ENCODE data around the gene TEX29.

The TEX29 gene

DNA sequence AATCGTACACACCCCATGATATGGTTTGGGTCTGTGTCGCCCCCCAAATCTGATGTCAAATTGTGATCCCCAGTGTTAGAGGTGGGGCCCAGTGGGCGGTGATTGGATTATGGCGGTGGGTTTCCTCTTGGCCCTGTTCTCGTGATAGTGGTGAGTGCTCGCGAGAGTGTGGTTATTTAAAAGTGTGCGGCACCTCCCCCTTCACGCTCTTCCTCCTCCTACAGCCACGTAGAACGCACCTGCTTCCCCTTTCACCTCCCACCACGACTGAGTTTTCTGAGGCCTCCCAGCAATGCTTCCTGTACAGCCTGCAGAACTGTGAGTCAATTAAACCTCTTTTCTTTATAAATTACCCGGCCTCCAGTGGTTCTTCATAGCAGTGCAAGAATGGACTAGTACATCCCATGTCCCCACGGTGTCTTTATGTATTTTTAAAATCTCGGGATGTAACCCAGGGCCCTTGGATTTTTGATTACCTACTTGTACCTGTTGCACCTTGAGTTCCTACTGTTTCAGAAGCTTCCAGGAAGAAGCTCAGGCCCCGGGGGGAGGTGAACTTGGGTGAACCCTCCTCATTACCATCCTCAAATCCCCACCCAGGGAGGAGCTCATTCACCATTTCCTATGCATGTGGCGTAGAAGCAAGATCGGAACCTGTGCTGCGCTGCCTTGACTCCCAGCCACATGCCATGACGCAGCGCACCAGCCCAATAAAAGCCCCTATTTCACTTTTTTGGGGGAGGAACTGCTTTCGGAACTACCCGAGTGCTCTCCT is 52.4 kb downstream of the TEX29 start:
- DNase-seq = no peak

DNA sequence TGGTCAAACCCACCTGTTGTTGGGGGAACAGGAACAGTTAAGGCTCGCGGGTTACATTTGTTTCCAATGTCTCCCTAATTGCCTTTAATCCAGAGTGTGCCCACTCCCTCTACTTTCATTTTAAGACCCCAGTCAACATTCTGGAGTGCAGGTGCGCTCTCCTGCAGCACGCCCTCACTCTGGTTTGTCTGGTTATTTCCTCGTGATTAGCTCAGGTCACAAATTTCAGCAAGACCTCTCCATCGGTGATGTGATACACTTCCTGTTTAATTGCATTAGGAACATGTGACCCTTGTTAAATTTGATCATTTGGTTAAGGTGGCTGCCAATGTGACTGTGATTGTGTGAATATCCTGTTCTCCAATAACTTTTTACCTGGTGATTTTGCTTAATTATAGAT is 53.0 kb downstream of the TEX29 start:
- DNase-seq = no peak

DNA sequence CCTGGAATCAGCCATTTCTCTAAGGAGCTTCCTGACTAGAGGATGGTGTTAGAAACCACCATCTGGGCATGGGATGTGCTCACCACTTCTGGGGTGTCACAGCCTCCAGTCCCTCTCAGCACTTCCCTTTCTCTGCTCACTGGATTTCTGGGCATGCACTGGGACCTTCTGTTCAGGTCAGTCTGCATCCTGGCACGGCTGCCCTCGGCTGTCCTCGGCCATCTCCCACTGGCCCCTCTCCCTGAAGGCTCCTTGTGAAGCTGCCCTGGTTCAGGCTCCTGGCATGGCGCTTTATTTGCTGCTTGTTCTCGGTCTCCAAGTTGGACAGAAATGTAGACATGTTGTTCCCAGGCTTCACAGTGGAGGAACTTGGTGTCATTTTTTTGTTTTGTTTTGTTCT is 60.0 kb downstream of the TEX29 start:
- no peak for DNase-seq

DNA sequence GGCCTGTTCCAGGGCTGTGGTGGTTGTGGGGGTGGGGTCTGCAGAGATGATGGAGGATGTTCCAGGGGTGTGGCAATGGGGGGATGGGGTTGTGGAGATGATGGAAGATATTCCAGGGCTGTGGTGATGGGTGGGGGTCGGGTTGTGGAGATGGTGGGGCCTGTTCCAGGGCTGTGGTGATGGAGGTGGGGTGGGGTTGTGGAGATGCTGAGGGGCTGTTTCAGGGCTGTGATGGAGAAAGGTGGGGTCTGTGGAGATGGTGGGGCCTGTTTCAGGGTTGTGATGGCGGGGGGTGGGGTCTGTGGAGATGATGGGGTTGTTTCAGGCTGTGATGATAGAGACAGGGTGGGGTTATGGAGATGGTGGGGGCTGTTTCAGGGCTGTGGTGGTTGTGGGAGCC is 62.0 kb downstream of the TEX29 start:
- no peak for DNase-seq

DNA sequence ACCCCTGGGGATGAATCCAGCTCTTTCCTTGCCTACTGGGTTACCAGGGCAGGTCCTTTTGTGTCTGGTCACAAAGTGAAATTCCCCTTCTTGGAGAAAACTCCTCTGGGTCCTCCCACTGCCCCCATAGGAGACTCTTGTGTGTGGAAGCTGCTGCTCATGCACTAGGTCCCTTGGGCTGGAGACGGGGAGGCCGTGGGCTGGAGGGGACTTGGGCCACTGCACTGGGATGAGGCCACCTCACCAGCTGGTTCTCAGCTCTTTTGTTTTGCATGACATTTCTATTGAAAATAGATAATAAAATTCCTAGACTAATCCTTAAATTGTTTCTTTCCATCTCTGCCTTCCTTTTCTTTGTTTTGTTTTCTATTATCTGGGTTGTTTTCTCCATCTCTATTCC is 62.4 kb downstream of the TEX29 start:
- no peak for DNase-seq

DNA sequence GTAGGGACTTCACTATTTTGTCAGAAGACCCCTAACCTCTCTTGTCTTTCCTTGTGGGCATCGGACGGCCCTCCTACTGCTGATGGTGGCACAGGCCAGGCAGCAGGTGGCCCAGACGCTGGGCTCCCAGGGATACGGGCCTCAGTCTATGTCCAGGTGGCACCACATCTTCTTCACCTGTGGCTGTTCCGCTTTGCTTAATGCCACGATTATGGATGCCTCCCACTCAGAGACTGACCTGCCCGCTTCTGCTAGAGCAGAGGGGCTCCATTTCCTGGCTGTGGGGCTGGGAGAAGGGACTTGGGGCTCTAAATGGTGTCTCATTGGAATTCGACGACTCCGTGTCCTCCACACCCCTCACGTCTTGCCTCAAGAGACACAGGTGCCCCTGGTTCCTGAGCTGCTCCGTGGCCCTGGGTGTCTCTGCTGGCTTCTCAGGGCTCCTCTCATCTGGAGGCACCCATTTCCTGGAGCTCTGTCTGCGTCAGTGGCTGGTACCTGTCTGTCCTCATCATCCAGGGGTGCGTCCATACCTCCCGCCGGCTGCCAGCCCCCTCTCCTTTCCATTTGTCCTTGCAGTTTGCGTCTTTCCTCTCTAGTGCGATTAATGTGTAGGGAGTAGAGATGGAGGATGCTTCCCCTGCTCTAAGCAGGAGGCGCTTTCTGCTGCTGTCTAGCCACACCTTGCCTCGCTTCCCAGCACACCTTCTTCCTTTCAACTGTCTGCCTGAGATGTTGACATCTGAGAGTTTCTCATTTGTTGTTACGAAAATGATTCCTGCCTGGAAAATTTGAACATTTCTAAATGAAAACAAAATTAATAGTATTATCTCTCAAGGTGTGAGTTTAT is 63.4 kb downstream of the TEX29 start:
- DNase-seq = no peak

DNA sequence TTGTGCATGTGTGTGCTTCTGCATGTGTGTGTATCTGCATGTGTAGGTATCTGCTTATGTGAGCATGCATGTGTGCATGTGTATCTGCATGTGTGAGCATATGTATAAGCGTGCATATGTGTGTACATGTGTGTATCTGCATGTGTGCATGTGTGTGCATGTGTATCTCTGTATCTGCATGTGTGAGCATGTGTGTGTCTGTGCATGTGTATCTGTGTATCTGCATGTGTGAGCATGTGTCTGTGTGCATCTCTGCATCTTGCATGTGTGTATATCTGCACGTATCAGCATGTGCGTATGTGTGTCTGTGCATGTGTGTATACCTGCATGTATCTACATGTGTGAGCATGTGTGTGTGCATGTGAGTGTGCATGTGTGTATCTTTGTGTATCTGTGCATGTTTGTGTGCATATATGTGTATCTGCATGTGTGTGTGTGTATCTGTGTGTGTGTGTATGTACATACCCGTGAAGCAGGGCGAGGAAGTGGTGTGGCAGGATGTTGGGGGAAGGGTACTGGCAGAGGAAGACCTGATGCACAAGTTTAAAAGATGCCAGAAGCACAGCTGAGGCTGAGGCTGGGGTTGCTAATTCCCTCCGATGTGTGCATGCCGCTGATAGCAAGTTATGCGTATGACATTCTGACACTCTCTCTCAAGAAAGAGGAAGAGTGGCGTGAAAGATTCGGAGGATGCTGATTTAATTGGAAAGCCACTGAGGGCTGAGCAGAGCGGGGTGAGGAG is 64.2 kb downstream of the TEX29 start:
- peak in 1 of 2 donors; percentile 8 for DNase-seq

DNA sequence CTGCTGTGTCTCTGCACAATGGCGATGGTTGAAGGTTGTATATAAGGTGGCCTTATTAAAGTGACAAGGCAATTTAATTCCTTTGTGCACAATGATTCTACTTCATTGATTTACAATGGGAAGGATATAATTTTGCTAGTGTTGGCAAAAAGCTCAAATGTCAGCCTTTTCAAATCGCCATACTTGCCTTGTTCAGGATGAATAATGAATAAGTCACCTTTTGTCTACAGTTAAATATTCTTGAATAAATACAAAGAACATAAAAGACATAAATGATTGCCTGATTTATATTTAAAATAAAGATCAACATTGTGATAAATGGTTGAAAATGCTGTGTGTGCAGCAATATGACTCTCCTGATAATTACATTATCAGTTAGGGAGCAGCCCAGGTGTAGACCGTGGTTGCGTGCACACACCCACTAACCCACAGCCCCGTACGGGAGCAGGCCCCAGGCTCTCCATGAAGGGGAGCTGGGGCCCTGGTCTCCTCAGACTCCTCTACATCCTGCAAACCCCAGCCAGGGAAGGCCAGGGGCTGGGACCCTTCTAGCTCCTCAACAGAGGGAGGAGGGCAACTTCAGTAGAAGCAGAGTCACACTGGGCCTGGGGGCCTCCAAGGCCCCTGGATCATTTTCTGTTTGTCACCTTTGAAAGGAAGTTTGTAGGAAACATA is 64.9 kb downstream of the TEX29 start:
- DNase-seq = no peak

DNA sequence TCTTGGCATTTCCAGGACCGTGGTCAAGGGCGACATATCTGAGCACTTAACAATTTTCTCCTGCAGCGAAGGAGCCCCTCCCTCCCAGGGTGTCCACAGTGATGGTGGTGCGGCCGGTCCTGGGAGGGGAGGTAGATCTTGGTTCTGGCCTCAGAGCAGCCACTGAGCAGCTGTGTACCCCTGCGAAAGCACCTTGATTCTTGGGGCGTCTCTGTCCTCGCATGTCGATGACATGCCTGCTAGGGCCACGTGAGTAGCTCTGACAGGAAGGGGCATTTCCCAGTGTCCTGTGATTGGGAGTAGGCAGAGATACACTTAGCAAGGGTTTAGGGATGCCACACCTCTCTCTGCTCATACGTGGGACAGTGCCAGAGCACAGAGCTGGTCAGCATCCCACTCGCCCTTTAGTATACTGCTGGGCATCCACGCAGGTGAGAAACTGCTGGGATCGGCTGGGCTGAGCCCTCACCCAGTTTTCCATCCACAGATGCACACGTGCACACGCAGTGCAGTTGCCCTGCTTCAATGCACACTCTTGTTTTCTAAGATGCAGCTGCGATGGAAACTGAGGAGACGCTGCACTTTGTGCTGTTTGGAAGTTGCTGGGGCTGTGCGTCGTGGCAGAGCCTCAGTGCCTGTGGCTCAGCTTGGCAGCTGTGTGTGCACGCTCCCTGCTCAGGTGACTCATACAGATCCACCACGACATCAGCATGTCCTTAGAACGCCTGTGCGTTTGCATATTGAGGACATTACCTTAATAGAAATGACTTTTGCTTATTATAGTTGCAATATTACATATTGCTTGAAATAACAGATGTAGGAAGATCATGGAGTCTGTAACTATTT is 66.8 kb downstream of the TEX29 start:
- DNase-seq = no peak

DNA sequence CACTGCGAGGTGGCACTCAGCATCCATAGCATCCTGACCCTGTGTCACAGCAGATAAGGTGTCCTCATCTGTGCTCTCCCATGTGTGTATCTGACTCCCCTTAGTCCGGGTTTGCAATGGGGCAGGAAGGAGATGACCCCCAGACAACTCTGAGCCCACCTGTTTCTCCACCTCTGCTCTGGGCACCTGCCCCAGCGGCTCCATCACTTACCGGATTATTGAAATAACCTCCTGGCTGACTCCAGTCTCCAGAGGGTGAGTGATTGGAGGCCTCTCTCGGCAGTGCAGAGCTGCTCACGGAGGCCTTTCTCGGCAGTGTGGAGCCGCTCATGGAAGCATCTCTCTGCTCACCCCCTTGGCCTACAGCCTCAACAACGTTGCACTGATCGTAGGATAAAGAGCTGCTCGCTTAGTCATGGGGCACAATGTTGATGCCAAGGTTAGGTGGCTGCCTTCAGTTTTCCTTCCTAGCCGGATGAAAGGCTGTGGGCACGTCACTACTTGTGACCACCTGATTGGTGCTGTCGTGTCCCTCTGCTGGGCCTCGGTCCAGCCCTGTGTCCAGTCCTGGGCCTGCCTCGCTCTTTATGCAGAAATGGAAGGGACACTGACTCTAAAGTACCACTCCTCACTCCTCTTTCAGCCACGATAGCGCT is 67.6 kb downstream of the TEX29 start:
- DNase-seq = no peak

DNA sequence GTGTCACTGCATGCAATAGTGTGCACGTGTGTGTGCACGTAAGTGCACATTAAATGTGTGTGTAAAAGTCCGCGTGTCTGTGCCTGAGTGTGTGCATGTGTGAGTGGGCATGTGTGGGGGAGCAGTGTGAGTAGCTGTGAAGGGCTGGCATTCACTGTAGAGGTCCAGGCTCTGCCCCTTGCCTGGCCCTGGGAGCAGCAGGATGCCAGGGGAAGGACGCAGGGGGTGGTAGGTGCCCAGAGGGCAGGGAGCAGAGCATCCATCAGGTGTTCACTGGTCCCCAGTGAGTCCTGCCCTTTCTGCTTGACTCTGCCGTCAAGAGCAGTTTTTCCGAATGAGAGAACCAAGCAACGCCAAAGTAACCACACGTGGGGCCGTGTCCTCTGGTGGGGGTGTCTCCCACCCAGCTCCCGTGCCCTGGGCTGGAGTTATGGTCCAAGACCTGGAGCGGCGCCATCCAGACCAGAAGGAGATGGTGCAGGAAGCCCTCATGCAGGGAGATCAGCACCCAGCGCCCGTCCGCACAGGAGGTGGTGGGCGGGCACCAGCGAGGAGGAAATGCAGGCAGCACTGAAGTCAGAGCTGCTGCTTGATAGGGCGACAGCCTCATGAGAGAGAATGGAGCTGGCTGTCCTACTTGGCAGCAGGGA is 68.5 kb downstream of the TEX29 start:
- DNase-seq = peak in 1 of 2 donors; percentile 25

DNA sequence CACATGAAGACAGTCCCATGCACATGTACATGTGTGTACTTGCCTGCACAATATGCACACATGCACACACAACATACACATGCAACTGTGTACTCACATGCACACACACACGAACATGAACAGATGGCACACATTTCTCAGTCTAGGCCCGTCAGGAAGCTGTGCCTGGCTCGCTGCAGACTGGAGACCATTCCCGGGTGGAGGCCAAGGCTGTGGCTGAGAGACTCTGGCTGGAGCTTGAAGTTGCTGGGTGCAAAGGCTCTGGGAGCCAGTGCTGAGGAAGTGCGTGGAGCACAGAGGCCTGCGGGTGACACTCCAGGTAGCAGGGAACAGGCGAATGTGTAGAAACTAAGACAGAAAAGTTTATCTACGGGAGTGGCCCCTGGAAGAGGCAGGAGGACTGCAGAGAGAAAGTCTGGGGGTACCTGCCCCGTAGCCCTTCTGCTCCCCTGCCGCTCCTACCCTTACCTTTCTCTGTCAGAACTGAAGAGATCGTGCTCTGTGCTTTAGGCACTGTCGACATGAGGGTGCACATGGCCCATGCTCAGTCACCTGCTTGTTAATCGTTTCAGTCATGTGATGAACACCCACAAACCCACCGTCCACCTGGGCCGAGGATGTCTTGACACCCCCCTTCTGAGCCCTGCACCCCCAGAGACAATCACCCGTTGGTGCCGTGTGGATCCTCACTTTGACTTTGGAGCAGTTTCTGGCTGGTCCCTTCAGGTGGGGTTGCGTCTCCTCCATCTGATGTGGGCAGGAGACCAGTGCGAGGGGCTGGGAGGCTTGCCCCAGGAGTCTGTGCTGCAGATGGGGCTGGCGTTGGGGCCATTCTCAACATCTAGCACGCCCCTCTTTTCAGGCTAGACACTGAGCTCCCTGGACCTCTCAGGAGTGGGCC is 69.4 kb downstream of the TEX29 start:
- no peak for DNase-seq

DNA sequence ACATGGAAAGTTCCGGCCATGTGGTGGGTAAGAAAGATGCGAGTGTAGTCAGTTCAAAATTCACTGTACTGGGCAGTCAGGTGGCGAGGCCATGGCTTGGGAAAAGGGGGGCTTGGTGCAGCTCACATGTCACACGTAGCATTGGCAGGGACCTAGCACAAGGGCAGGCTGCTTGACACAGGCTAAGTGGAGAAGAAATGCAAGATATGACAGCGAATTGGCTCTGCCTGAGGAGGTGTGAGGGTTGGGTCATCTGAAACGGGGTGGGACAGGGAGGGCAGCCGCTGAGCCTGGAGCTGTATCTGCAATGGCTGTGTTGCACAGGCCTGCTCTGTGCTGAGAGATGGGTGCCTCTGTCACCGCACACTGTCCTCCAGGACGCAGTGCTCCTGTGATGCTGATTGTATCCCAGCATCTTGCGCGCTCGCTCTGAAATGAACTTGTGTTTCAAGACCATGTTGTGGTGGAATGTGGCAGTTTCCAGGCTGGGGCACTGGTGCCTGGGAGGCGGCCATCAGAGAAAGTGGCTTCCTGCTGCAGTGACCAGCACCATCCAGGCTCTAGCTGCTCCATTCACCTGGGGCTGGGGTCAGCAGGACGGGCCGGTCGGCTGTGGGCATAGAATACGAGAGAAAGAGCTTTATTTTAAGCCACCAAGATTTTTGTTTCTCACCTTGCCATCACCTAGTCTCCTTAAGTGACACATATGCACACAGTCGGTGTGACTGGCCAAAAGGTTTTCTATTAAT is 70.3 kb downstream of the TEX29 start:
- DNase-seq = no peak

DNA sequence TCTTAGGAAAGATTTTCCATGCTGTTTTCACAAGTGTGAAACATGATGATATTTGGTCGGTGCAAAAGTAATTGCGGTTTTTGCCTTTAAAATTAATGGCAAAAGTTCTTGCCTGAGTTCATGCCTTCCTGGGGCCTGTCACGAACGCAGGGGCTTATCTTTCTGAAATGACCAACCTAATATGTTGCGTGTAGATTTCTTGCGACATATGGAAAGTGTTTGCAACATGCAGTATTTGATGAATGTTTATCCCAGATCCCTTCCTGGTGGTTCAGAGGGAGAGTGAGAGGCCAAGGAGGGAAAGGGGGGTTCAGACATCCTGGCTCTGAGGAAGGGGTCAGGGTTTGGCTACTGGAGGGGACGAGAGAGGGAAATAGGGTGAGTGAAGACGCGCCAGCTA is 72.0 kb downstream of the TEX29 start:
- no peak for DNase-seq

DNA sequence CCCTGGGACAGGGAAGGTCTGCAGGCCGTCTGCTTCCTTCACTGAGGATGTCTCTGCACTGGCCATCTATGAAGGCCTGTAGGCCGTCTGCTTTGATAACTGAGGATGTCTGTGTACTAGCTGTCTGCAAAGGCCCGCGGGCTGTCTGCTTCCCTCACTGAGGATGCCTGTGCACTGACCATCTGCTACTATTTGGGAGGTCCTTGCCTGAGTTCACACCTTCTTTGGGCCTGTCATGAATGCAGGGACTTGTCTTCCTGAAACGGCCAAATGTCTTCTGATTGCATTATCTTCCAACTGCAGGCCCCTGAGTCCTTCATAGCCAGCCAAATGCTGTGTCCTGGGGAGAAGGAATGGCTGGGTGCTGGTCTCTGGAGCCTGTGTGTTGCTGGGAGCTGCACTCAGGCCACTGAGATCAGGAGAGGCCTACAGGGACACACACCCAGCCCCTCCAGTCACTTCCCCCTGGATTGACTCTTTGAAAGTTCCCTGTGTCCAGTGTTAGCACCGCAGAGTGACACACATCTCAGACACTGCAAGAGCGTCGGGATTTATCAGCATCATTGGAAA is 72.9 kb downstream of the TEX29 start:
- no peak for DNase-seq
